Stomach smooth muscle (tissue), 2 donors: ENCODE measurements around the gene KCNT2.

Source experiments
- H3K27ac ChIP-seq: one replicate; pipeline ENCODE4 v1.7.0; 2013; ENCODE audit warnings: mild to moderate bottlenecking, low read length, inconsistent platforms
- H3K27me3 ChIP-seq, 2 donors: one replicate each; pipeline ENCODE4 v1.7.0; 2013; ENCODE audit warnings: low read length in 2 of 2; ENCODE audit not compliant: insufficient read depth in 2 of 2, control insufficient read depth in 1 of 2
- H3K36me3 ChIP-seq, 2 donors: one replicate each; pipeline ENCODE4 v1.7.0; 2013; ENCODE audit warnings: low read length in 2 of 2; ENCODE audit not compliant: control insufficient read depth in 2 of 2, insufficient read depth in 2 of 2
- H3K4me1 ChIP-seq: one replicate; pipeline ENCODE4 v1.7.0; 2013; ENCODE audit warnings: low read length; ENCODE audit not compliant: control insufficient read depth, insufficient read depth
- H3K4me3 ChIP-seq, 2 donors: one replicate each; pipeline ENCODE4 v1.7.0; 2013; ENCODE audit warnings: low read length in 2 of 2
- H3K9ac ChIP-seq, 2 donors: one replicate each; pipeline ENCODE4 v1.7.0; 2013; ENCODE audit warnings: low read length in 2 of 2, mild to moderate bottlenecking in 1 of 2
- H3K9me3 ChIP-seq, 2 donors: one replicate each; pipeline ENCODE4 v1.7.0; 2013; ENCODE audit warnings: low read length in 2 of 2; ENCODE audit not compliant: control insufficient read depth in 2 of 2
- donor health status: healthy.
- donor health status: Pancreatic carcinoma.

Gene KCNT2

GRCh38 chr1:196376630-196377328, 231.5 kb downstream of the KCNT2 start:
- Histone ChIP-seq H3K27ac (no peak overlapping the region), H3K4me1 (no peaks in the 10 kb centered on the region), H3K9ac (no peak overlapping the region), H3K9me3 (no peaks in the 10 kb centered on the region), H3K36me3 (no peaks in the 10 kb centered on the region), H3K27me3 (no peaks in the 10 kb centered on the region), H3K4me3 (no peak overlapping the region)

- no peak overlapping the region for H3K27ac ChIP-seq
- no peaks in the 10 kb centered on the region for H3K36me3 ChIP-seq
These were observed 234.4 kb downstream of the KCNT2 start for GRCh38 chr1:196373798-196374197.

GRCh38 chr1:196372896-196373536, 235.2 kb downstream of the KCNT2 start:
- Histone ChIP-seq H3K36me3 (no peaks in the 10 kb centered on the region), H3K27me3 (no peaks in the 10 kb centered on the region), H3K9me3 (no peaks in the 10 kb centered on the region), H3K4me1 (no peaks in the 10 kb centered on the region), H3K4me3 (no peak overlapping the region), H3K27ac (no peak overlapping the region), H3K9ac (no peak overlapping the region)

More at GRCh38 chr1:196373798-196374197, 234.4 kb downstream of the KCNT2 start:
- no peak overlapping the region for H3K4me3 ChIP-seq
- H3K9ac ChIP-seq, result no peak overlapping the region
- H3K9me3 ChIP-seq, result no peaks in the 10 kb centered on the region
- H3K4me1 ChIP-seq, result no peaks in the 10 kb centered on the region
- no peaks in the 10 kb centered on the region for H3K27me3 ChIP-seq

- Histone ChIP-seq H3K27ac (no peak overlapping the region), H3K36me3 (no peaks in the 10 kb centered on the region), H3K4me3 (no peak overlapping the region), H3K4me1 (no peaks in the 10 kb centered on the region), H3K9me3 (no peaks in the 10 kb centered on the region), H3K27me3 (no peaks in the 10 kb centered on the region), H3K9ac (no peak overlapping the region)
These were observed 240.4 kb downstream of the KCNT2 start for GRCh38 chr1:196367838-196368237.

- Histone ChIP-seq H3K4me1 (no peaks in the 10 kb centered on the region), H3K9me3 (no peaks in the 10 kb centered on the region), H3K36me3 (no peaks in the 10 kb centered on the region), H3K27ac (no peak overlapping the region), H3K27me3 (no peaks in the 10 kb centered on the region), H3K9ac (no peak overlapping the region), H3K4me3 (no peak overlapping the region)
These were observed 241.3 kb downstream of the KCNT2 start for GRCh38 chr1:196366817-196367495.

- Histone ChIP-seq H3K36me3 (no peaks in the 10 kb centered on the region), H3K27me3 (no peaks in the 10 kb centered on the region), H3K9me3 (no peaks in the 10 kb centered on the region), H3K4me3 (no peak overlapping the region), H3K9ac (no peak overlapping the region), H3K27ac (no peak overlapping the region), H3K4me1 (no peaks in the 10 kb centered on the region)
These were observed 247.0 kb downstream of the KCNT2 start for GRCh38 chr1:196361112-196361714.

GRCh38 chr1:196357913-196358312, 250.3 kb downstream of the KCNT2 start:
- Histone ChIP-seq H3K4me1 (no peaks in the 10 kb centered on the region), H3K27me3 (no peaks in the 10 kb centered on the region), H3K4me3 (no peak overlapping the region), H3K27ac (no peak overlapping the region), H3K36me3 (no peaks in the 10 kb centered on the region), H3K9ac (no peak overlapping the region), H3K9me3 (no peaks in the 10 kb centered on the region)

- no peaks in the 10 kb centered on the region for H3K36me3 ChIP-seq
These were observed 252.9 kb downstream of the KCNT2 start for GRCh38 chr1:196355206-196355786.

GRCh38 chr1:196344453-196344852, 263.8 kb downstream of the KCNT2 start:
- Histone ChIP-seq H3K4me3 (no peak overlapping the region), H3K9me3 (no peaks in the 10 kb centered on the region)

More at GRCh38 chr1:196355206-196355786, 252.9 kb downstream of the KCNT2 start:
- H3K9me3 ChIP-seq, result no peaks in the 10 kb centered on the region
- H3K9ac ChIP-seq, result no peak overlapping the region
- no peaks in the 10 kb centered on the region for H3K4me1 ChIP-seq
- H3K27ac ChIP-seq, result no peak overlapping the region
- H3K27me3 ChIP-seq, result no peaks in the 10 kb centered on the region
- no peak overlapping the region for H3K4me3 ChIP-seq

GRCh38 chr1:196324345-196324744, 283.9 kb downstream of the KCNT2 start:
- no peaks in the 10 kb centered on the region for H3K9me3 ChIP-seq
- no peaks in the 10 kb centered on the region for H3K4me1 ChIP-seq
- H3K4me3 ChIP-seq, result no peak overlapping the region
- H3K9ac ChIP-seq, result no peak overlapping the region
- no peaks in the 10 kb centered on the region for H3K27me3 ChIP-seq
- no peak overlapping the region for H3K27ac ChIP-seq
- H3K36me3 ChIP-seq, result no peaks in the 10 kb centered on the region

More at GRCh38 chr1:196344453-196344852, 263.8 kb downstream of the KCNT2 start:
- no peak overlapping the region for H3K9ac ChIP-seq
- H3K4me1 ChIP-seq, result no peaks in the 10 kb centered on the region
- no peaks in the 10 kb centered on the region for H3K36me3 ChIP-seq
- no peaks in the 10 kb centered on the region for H3K27me3 ChIP-seq
- H3K27ac ChIP-seq, result no peak overlapping the region
